PC-3 (cell line): Measurements from ENCODE around the gene SNAPC2. TPM values are rescaled to one million over a fixed set of nuclear protein-coding genes. Genes with fewer than 3 reads are reported as not detected.

ENCODE experiments used
- ATAC-seq: fragments of 200-7000 bp; cut with Tn5 transposase; 2 replicates; pipeline ENCODE4 v1.9.1; 2020; ENCODE audit warnings: mild to moderate bottlenecking, moderate library complexity
- BruUV-seq: library from RNA; stranded (reverse); fragments of 400-500 nt; replicated peaks from 2 replicates; lab custom pipeline; 2021; lab: Mats Ljungman, UMichigan
- CTCF ChIA-PET: fragments of 300-600 bp; sonication (Branson Sonifier 250); formaldehyde crosslinking; loops from one replicate; lab custom pipeline; 2022; ENCODE audit warnings: antibody characterized with exemption; lab: Charles Lee
- POLR2A ChIA-PET: fragments of 300-600 bp; sonication (Branson Sonifier 250); formaldehyde crosslinking; loops from one replicate; lab custom pipeline; 2022; ENCODE audit warnings: antibody characterized with exemption; ENCODE audit not compliant: unreplicated experiment; lab: Charles Lee
- DNase-seq: peaks from one replicate; pipeline ENCODE4 v3.0.0-alpha.2; 2015
- H2AFZ ChIP-seq: fragments of 300-600 bp; sonication (generic); 2 replicates; pipeline ENCODE4 v1.6.0; 2016; ENCODE audit warnings: antibody characterized with exemption, low read length
- H3F3A ChIP-seq: fragments of 300-600 bp; sonication (generic); one replicate; pipeline ENCODE4 v1.6.0; 2017; ENCODE audit warnings: antibody characterized with exemption, low read length, control low read depth, mild to moderate bottlenecking; ENCODE audit not compliant: unreplicated experiment
- H3K27ac ChIP-seq: fragments of 300-600 bp; sonication (generic); 2 replicates; pipeline ENCODE4 v1.5.1; 2016; ENCODE audit warnings: mild to moderate bottlenecking, low read length
- H3K27me3 ChIP-seq: fragments of 300-600 bp; sonication (generic); 2 replicates; pipeline ENCODE4 v1.6.1; 2016; ENCODE audit warnings: low read length, mixed read lengths
- H3K36me3 ChIP-seq: fragments of 300-600 bp; sonication (generic); 2 replicates; pipeline ENCODE4 v1.6.1; 2016; ENCODE audit warnings: low read depth, mixed run types, low read length, mixed read lengths
- H3K4me1 ChIP-seq: fragments of 300-600 bp; sonication (generic); 2 replicates; pipeline ENCODE4 v1.5.1; 2016; ENCODE audit warnings: low read length; ENCODE audit not compliant: insufficient read depth
- H3K4me2 ChIP-seq: fragments of 300-600 bp; sonication (generic); 2 replicates; pipeline ENCODE4 v1.6.0; 2016; ENCODE audit warnings: low read length
- H3K4me3 ChIP-seq: fragments of 300-600 bp; sonication (generic); 2 replicates; pipeline ENCODE4 v1.5.1; 2016; ENCODE audit warnings: mild to moderate bottlenecking, low read length, mixed read lengths
- H3K79me2 ChIP-seq: fragments of 300-600 bp; sonication (generic); 2 replicates; pipeline ENCODE4 v1.6.1; 2017; ENCODE audit warnings: low read length, mixed read lengths
- H3K9ac ChIP-seq: fragments of 300-600 bp; sonication (generic); 2 replicates; pipeline ENCODE4 v1.6.0; 2016; ENCODE audit warnings: mild to moderate bottlenecking, low read length
- H3K9me2 ChIP-seq: fragments of 300-600 bp; sonication (generic); replicated peaks from 2 replicates; pipeline ENCODE4 v1.6.1; 2016; ENCODE audit warnings: mixed run types, low read length, mixed read lengths
- H3K9me3 ChIP-seq: fragments of 300-600 bp; sonication (generic); 2 replicates; pipeline ENCODE4 v1.6.1; 2016; ENCODE audit warnings: low read length, mixed read lengths
- H4K20me1 ChIP-seq: fragments of 300-600 bp; sonication (generic); 2 replicates; pipeline ENCODE4 v1.6.1; 2016; ENCODE audit warnings: low read length, mixed read lengths
- CTCF ChIP-seq: fragments of 300-600 bp; sonication (generic); conservative IDR thresholded peaks from 2 replicates; pipeline ENCODE4 v1.5.1; 2017; ENCODE audit warnings: antibody characterized with exemption, low read depth, mild to moderate bottlenecking, low read length
- EZH2 ChIP-seq: fragments of 300-600 bp; sonication (generic); IDR thresholded peaks from one replicate; pipeline ENCODE4 v1.6.1; 2017; ENCODE audit warnings: antibody characterized with exemption, mild to moderate bottlenecking, low read length; ENCODE audit not compliant: unreplicated experiment
- EZH2phosphoT487 ChIP-seq: fragments of 300-600 bp; sonication (generic); IDR thresholded peaks from 2 replicates; pipeline ENCODE4 v1.6.1; 2018; ENCODE audit warnings: mild to moderate bottlenecking, antibody characterized with exemption, low read length, borderline replicate concordance
- intact Hi-C: fragments of 100-400 bp; cut with micrococcal nuclease; formaldehyde crosslinking; loops from 2 replicates; pipeline ENCODE4 v1.9.0; 2023
- total RNA-seq: library from RNA; depleted of rRNA; stranded (reverse); fragments of >200 nt; gene quantifications from 2 replicates; pipeline ENCODE4 v1.2.3, GENCODE V29; 2014

Gene SNAPC2
- total RNA-seq, 1 experiment from 2014 or later = 40.1 TPM

GRCh38 chr19:7883796-7884570 lies 36.2 kb upstream of the SNAPC2 start:
- intact Hi-C loops = no loop called here
- Histone ChIP-seq H3K9ac (no peak overlapping the region), H3K4me3 (no peak overlapping the region), H3K9me2 (no peaks in the 10 kb centered on the region), H3K36me3 (no peaks in the 10 kb centered on the region), H2AFZ (no peak overlapping the region), H4K20me1 (no peaks in the 10 kb centered on the region), H3K27me3 (no peaks in the 10 kb centered on the region), H3K4me2 (no peak overlapping the region), H3F3A (no peaks in the 10 kb centered on the region), H3K4me1 (peaks cover 7% of the 10 kb centered on the region), H3K79me2 (peaks cover 6% of the 10 kb centered on the region), H3K27ac (no peak overlapping the region), H3K9me3 (no peaks in the 10 kb centered on the region)
- ATAC-seq = no peak
- BruUV-seq = no TSS peak
- TF ChIP-seq EZH2 = no peak
- TF ChIP-seq CTCF = no peak
- POLR2A ChIA-PET = no interaction called here
- CTCF ChIA-PET = interaction anchor here (0.6 kb wide), 1 partner anchor 499 kb away, joined by 3 read pairs; no protein-coding TSS in a partner anchor
- no peak for DNase-seq

GRCh38 chr19:7885818-7886217 lies 34.3 kb upstream of the SNAPC2 start:
- Histone ChIP-seq H3K4me1 (peaks cover 14% of the 10 kb centered on the region), H3K27ac (no peak overlapping the region), H2AFZ (no peak overlapping the region), H3K36me3 (no peaks in the 10 kb centered on the region), H3K9me3 (no peaks in the 10 kb centered on the region), H3K27me3 (no peaks in the 10 kb centered on the region), H3K9ac (no peak overlapping the region), H3K9me2 (no peaks in the 10 kb centered on the region), H3F3A (no peaks in the 10 kb centered on the region), H3K4me3 (no peak overlapping the region), H4K20me1 (no peaks in the 10 kb centered on the region), H3K4me2 (no peak overlapping the region), H3K79me2 (peaks cover 24% of the 10 kb centered on the region)
- BruUV-seq = no TSS peak
- TF ChIP-seq EZH2 = no peak
- no peak for TF ChIP-seq CTCF
- no peak for TF ChIP-seq EZH2phosphoT487
- intact Hi-C loops = no loop called here
- DNase-seq (no peak), ATAC-seq (no peak)
- ChIA-PET POLR2A (interaction anchor here (0.5 kb wide), 1 partner anchor 16 kb away, joined by 3 read pairs; no protein-coding TSS in a partner anchor), CTCF (no interaction called here)
